Measurements from ENCODE around the gene ASB2.

ASB2 gene

DNA sequence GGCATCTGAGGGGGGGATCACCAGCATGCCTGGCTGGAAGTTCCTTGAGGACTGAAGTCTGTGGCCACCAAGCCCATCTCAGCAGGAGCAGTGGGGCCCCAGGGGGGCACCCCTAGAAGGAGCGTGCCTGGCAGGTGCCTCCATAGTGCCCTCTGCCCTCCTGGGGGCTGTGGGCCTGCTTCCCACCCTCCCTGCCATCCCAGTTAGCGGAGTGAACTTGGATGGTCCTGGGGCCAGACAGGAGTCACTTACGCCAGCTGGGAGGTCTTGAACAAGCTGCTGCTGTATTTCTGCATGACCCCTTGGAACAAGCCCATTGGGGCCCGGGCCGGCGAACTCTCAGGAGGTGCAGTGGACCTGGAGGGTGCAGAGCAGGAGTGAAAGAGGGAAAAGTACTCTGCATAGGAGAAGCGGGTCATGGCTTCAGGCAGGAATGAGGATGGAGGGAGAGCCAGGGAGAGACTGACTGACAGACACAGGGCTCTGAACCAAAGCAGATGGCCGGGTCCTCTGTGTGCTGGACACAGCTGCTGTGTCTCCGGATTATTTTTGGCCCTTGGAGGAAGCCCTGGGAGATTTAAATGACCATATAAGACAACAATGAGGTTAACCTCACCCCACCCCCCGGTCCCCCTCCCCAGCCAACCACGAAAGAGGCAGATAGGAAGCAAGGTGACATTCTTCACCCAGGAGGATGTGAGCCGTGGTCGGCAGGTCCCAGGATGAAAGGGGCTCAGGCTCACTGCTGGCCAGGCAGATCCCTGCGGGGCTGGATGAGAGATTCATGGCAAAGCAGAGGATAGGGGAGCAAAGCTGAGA, 19.6 kb downstream of the ASB2 start:
- Histone ChIP-seq H3K27ac (ENCODE audit: extremely low read depth, low read depth, low read length) (no peak overlapping the region), H3K36me3 (ENCODE audit: control insufficient read depth in 2 of 2, insufficient read depth in 1 of 2, low read length in 2 of 2) (no peaks in the 10 kb centered on the region), H3K9me3 (ENCODE audit: control insufficient read depth, insufficient read depth, low read depth, low read length) (no peaks in the 10 kb centered on the region), H3K4me1 (ENCODE audit: control insufficient read depth, insufficient read depth, low read length) (peaks cover 6% of the 10 kb centered on the region), H3K4me3 (ENCODE audit: low read depth, low read length) (no peak overlapping the region)
- CTCF ChIA-PET: interaction anchor here (0.5 to 0.9 kb wide), 3 partner anchors 21 to 212 kb away, joined by 3 to 5 read pairs (median 4); no protein-coding TSS in a partner anchor
- POLR2A ChIA-PET: no interaction called here
- peak; percentile 91 for TF ChIP-seq GLIS1 (tag by site-specific recombination; IDR thresholded peaks at IDR 0.05)
- TF ChIP-seq GLIS2 (tag by site-specific recombination; IDR thresholded peaks at IDR 0.05): peak; percentile 65
- TF ChIP-seq ZNF664 (tag by site-specific recombination; IDR thresholded peaks at IDR 0.05): no peak
- peak; percentile 94 for TF ChIP-seq ZIC2 (tag by site-specific recombination; IDR thresholded peaks at IDR 0.05)

DNA sequence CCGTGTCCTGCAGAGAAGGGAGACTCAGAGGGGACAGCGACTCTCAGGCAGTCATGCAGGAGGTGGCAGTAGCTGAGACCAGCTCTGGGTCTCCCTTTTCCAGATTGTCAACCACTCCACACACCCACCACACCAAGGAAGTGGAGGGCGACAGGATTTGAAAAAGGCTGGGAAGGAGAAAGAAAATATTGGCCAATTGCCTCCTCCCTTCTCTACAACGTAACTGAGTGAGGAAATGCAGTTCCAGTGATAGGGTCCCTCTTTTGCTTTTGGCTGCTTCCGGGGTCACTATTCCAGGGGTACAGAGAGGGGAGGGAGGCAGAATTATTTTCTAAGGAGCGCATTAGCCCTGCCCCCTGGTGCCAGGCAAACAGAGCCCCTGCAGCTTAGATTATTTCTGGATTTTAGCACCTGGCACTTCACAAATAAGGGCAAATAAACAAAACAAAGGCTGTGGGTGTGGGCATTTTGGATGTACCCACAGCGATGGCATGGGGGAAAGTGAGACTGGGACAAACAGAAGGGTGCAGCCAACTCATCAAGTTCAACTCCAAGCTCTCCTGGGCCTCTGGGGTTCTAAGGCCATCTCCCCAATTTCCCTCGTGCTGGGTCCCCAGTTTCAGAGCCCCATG, 20.4 kb downstream of the ASB2 start:
- POLR2A ChIA-PET: no interaction called here
- Histone ChIP-seq H3K4me1 (ENCODE audit: control insufficient read depth, insufficient read depth, low read length) (peaks cover 6% of the 10 kb centered on the region), H3K9me3 (ENCODE audit: control insufficient read depth, insufficient read depth, low read depth, low read length) (no peaks in the 10 kb centered on the region), H3K27ac (ENCODE audit: extremely low read depth, low read depth, low read length) (no peak overlapping the region), H3K4me3 (ENCODE audit: low read depth, low read length) (no peak overlapping the region), H3K36me3 (ENCODE audit: control insufficient read depth in 2 of 2, insufficient read depth in 1 of 2, low read length in 2 of 2) (no peaks in the 10 kb centered on the region)
- CTCF ChIA-PET: interaction anchor here (0.5 to 0.9 kb wide), 6 partner anchors 12 to 211 kb away, joined by 3 to 5 read pairs (median 3); no protein-coding TSS in a partner anchor
- TF ChIP-seq ZFHX2 (tag by site-specific recombination; conservative IDR thresholded peaks at IDR 0.05) (peak; percentile 53), ZNF48 (tag by site-specific recombination; IDR thresholded peaks at IDR 0.05) (no peak)

- H3K4me1 ChIP-seq (ENCODE audit: control insufficient read depth, insufficient read depth, low read length): peaks cover 6% of the 10 kb centered on the region
- POLR2A ChIA-PET: no interaction called here
- no peak overlapping the region for H3K4me3 ChIP-seq (ENCODE audit: low read depth, low read length)
- CTCF ChIA-PET: interaction anchor here (0.6 to 0.8 kb wide), 4 partner anchors 11 to 181 kb away, joined by 3 read pairs; no protein-coding TSS in a partner anchor
- no peak overlapping the region for H3K27ac ChIP-seq (ENCODE audit: extremely low read depth, low read depth, low read length)
- no peaks in the 10 kb centered on the region for H3K9me3 ChIP-seq (ENCODE audit: control insufficient read depth, insufficient read depth, low read depth, low read length)
- TF ChIP-seq, protein P1, sequence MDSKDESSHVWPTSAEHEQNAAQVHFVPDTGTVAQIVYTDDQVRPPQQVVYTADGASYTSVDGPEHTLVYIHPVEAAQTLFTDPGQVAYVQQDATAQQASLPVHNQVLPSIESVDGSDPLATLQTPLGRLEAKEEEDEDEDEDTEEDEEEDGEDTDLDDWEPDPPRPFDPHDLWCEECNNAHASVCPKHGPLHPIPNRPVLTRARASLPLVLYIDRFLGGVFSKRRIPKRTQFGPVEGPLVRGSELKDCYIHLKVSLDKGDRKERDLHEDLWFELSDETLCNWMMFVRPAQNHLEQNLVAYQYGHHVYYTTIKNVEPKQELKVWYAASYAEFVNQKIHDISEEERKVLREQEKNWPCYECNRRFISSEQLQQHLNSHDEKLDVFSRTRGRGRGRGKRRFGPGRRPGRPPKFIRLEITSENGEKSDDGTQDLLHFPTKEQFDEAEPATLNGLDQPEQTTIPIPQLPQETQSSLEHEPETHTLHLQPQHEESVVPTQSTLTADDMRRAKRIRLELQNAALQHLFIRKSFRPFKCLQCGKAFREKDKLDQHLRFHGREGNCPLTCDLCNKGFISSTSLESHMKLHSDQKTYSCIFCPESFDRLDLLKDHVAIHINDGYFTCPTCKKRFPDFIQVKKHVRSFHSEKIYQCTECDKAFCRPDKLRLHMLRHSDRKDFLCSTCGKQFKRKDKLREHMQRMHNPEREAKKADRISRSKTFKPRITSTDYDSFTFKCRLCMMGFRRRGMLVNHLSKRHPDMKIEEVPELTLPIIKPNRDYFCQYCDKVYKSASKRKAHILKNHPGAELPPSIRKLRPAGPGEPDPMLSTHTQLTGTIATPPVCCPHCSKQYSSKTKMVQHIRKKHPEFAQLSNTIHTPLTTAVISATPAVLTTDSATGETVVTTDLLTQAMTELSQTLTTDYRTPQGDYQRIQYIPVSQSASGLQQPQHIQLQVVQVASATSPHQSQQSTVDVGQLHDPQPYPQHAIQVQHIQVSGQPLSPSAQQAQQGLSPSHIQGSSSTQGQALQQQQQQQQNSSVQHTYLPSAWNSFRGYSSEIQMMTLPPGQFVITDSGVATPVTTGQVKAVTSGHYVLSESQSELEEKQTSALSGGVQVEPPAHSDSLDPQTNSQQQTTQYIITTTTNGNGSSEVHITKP (tag by site-specific recombination; IDR thresholded peaks at IDR 0.05): no peak
- TF ChIP-seq GLIS2 (tag by site-specific recombination; IDR thresholded peaks at IDR 0.05) (no peak), EGR2 (tag by site-specific recombination; IDR thresholded peaks at IDR 0.05; ENCODE audit: low read depth) (peak; percentile 80), ZNF629 (tag by site-specific recombination; IDR thresholded peaks at IDR 0.05) (no peak), BCL11A (tag by site-specific recombination; IDR thresholded peaks at IDR 0.05; ENCODE audit: low read depth) (no peak), ZNF274 (IDR thresholded peaks at IDR 0.05; ENCODE audit: low read length) (no peak), ZNF274 (tag by site-specific recombination; IDR thresholded peaks at IDR 0.05; ENCODE audit: borderline replicate concordance) (no peak), KLF10 (tag by site-specific recombination; IDR thresholded peaks at IDR 0.05) (no peak), ZFHX2 (tag by site-specific recombination; conservative IDR thresholded peaks at IDR 0.05) (peak; percentile 76)
- TF ChIP-seq, protein P2, sequence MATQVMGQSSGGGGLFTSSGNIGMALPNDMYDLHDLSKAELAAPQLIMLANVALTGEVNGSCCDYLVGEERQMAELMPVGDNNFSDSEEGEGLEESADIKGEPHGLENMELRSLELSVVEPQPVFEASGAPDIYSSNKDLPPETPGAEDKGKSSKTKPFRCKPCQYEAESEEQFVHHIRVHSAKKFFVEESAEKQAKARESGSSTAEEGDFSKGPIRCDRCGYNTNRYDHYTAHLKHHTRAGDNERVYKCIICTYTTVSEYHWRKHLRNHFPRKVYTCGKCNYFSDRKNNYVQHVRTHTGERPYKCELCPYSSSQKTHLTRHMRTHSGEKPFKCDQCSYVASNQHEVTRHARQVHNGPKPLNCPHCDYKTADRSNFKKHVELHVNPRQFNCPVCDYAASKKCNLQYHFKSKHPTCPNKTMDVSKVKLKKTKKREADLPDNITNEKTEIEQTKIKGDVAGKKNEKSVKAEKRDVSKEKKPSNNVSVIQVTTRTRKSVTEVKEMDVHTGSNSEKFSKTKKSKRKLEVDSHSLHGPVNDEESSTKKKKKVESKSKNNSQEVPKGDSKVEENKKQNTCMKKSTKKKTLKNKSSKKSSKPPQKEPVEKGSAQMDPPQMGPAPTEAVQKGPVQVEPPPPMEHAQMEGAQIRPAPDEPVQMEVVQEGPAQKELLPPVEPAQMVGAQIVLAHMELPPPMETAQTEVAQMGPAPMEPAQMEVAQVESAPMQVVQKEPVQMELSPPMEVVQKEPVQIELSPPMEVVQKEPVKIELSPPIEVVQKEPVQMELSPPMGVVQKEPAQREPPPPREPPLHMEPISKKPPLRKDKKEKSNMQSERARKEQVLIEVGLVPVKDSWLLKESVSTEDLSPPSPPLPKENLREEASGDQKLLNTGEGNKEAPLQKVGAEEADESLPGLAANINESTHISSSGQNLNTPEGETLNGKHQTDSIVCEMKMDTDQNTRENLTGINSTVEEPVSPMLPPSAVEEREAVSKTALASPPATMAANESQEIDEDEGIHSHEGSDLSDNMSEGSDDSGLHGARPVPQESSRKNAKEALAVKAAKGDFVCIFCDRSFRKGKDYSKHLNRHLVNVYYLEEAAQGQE (tag by site-specific recombination; IDR thresholded peaks at IDR 0.05): 0 out of 2 replicates have a peak, but pooled peaks have one; percentile 17
- H3K36me3 ChIP-seq (ENCODE audit: control insufficient read depth in 2 of 2, insufficient read depth in 1 of 2, low read length in 2 of 2): no peaks in the 10 kb centered on the region
Measured at GRCh38 chr14:93954900-93955849, 21.2 kb downstream of the ASB2 start.

Measured in HEK293 (cell line).